C4-2B (cell line): ENCODE measurements around the gene ANG.
"Not testable (repeated sequence)": the region's sequence is repeated elsewhere in the genome, so short reads cannot be mapped to it uniquely, and the experiment has no call there.

Source experiments
- H3K27ac ChIP-seq: fragments of 450-650 bp; 2 replicates; pipeline ENCODE4 v1.5.1; 2017
- CTCF ChIP-seq: fragments of 450-650 bp; conservative IDR thresholded peaks from 2 replicates; pipeline ENCODE4 v1.5.1; 2017; ENCODE audit warnings: mild to moderate bottlenecking
- ZFX ChIP-seq: fragments of 450-650 bp; IDR thresholded peaks from 2 replicates; pipeline ENCODE4 v1.6.1; 2017

The ANG gene

GRCh38 chr14:20662968-20663732 lies 25.4 kb upstream of the ANG start:
- H3K27ac ChIP-seq: no peak overlapping the region
- TF ChIP-seq ZFX: no peak
- TF ChIP-seq CTCF: peak; percentile 56

GRCh38 chr14:20666400-20666961 lies 22.1 kb upstream of the ANG start:
- not testable (repeated sequence) for H3K27ac ChIP-seq

- TF ChIP-seq CTCF (no peak), ZFX (no peak)
- H3K27ac ChIP-seq: no peak overlapping the region
Observed at GRCh38 chr14:20667957-20668356, 20.6 kb upstream of the ANG start.

GRCh38 chr14:20668969-20669368 lies 19.6 kb upstream of the ANG start:
- H3K27ac ChIP-seq: no peak overlapping the region
- TF ChIP-seq CTCF (no peak), ZFX (no peak)

- no peak for TF ChIP-seq CTCF
- no peak for TF ChIP-seq ZFX
- H3K27ac ChIP-seq: no peak overlapping the region
Observed at GRCh38 chr14:20671597-20672283, 16.8 kb upstream of the ANG start.

GRCh38 chr14:20675669-20676068 lies 12.9 kb upstream of the ANG start:
- no peak overlapping the region for H3K27ac ChIP-seq
- TF ChIP-seq CTCF (no peak), ZFX (no peak)

GRCh38 chr14:20676072-20676471 lies 12.5 kb upstream of the ANG start:
- no peak for TF ChIP-seq CTCF
- TF ChIP-seq ZFX: no peak
- H3K27ac ChIP-seq: no peak overlapping the region

- no peak overlapping the region for H3K27ac ChIP-seq
Observed at GRCh38 chr14:20679907-20680306, 8.7 kb upstream of the ANG start.

More at GRCh38 chr14:20679907-20680306, 8.7 kb upstream of the ANG start:
- TF ChIP-seq CTCF (no peak), ZFX (no peak)
